ENCODE data around the gene ZNF211.

DNA sequence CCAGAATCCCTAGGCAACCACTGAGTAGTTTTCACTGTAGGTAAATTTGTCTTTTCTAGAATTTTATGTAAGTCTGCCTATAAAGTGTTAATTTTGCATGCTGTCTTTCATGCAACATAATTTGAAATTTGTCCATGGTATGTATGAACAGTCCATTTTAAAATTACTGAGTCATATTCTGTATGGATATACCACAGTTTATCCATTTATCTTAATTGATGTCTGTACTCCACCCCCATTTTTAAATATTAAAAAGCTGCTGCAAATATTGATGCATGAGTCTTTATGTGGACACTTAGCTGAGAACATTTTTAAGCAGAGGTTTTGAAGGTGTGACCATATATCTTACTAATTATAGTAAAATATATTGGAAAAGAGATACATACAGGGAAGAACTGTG lies 9.9 kb upstream of the ZNF211 start:
- no peak for TF ChIP-seq EZH2 (IDR thresholded peaks at IDR 0.05; ENCODE audit: insufficient read depth, poor library complexity, severe bottlenecking)
- TF ChIP-seq EZH2phosphoT487 (IDR thresholded peaks at IDR 0.05; ENCODE audit: insufficient read depth, low read depth), result no peak
